GM23338 (cell line): ENCODE results near the gene MUC5B.

Experiments
- CREB1 ChIP-seq: fragments of 250-450 bp; sonication (Bioruptor Pico); IDR thresholded peaks from 2 replicates; pipeline ENCODE4 v1.5.0; 2020; ENCODE audit warnings: low read depth, mild to moderate bottlenecking, moderate library complexity
- CTCF ChIP-seq, 2 experiments: fragments of 200-600 bp in 1 of 2; sonication (generic) in 1 of 2; conservative IDR thresholded peaks; 2 replicates each; pipeline versions ENCODE4 v1.5.1 to v1.6.1; 2016 to 2017; ENCODE audit warnings: antibody characterized with exemption in 2 of 2, low read depth in 2 of 2, mild to moderate bottlenecking in 2 of 2, moderate library complexity in 1 of 2
- EZH2 ChIP-seq: fragments of 200-600 bp; sonication (generic); IDR thresholded peaks from one replicate; pipeline ENCODE4 v1.8.0; 2017; ENCODE audit warnings: antibody characterized with exemption, mild to moderate bottlenecking, low read depth; ENCODE audit not compliant: unreplicated experiment
- EZH2phosphoT487 ChIP-seq: fragments of 200-600 bp; sonication (generic); IDR thresholded peaks from one replicate; pipeline ENCODE4 v1.8.1; 2018; ENCODE audit warnings: antibody characterized with exemption; ENCODE audit not compliant: unreplicated experiment
- JUNB ChIP-seq: IDR thresholded peaks from one replicate; pipeline ENCODE4 v1.6.1; 2016; ENCODE audit warnings: antibody characterized with exemption; ENCODE audit not compliant: unreplicated experiment
- POLR2AphosphoS5 ChIP-seq: IDR thresholded peaks from 2 replicates; pipeline ENCODE4 v1.6.1; 2016; ENCODE audit warnings: antibody characterized with exemption, low read depth
- REST ChIP-seq: IDR thresholded peaks from one replicate; pipeline ENCODE4 v1.6.1; 2018; ENCODE audit warnings: antibody characterized with exemption; ENCODE audit not compliant: unreplicated experiment
- ZNF114 ChIP-seq: fragments of 250-450 bp; sonication (Bioruptor Pico); IDR thresholded peaks from 2 replicates; pipeline ENCODE4 v1.5.0; 2020; ENCODE audit warnings: mild to moderate bottlenecking, moderate library complexity
- ZNF331 ChIP-seq: fragments of 250-450 bp; sonication (Bioruptor Pico); IDR thresholded peaks from 2 replicates; pipeline ENCODE4 v1.5.0; 2020; ENCODE audit warnings: low read depth, mild to moderate bottlenecking, moderate library complexity
- TF ChIP-seq, protein P1 (sequence below): IDR thresholded peaks from 2 replicates; pipeline ENCODE4 v1.6.1; 2016; ENCODE audit warnings: antibody characterized with exemption

DNA sequence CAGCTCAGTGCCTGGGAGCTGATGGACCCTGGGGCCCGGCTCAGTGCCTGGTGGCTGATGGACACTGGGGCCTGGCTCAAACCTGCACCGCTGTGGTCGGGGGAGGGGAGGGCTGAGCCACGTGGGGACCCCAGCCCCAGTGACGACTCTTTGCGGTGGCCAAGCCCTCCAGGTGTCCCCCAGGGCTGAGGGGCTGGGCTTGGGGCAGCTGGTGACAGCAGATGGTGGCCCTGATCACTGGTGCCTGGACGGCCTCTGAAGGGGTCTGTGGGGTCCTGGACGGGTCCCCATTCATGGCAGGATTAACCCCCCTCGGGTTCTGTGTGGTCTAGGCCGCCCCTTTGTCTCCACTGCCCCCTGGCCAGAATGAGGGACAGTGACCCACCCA is 3.4 kb upstream of the MUC5B start:
- TF ChIP-seq REST (no peak), EZH2phosphoT487 (no peak), CTCF (conservative IDR thresholded peaks at IDR 0.05; ENCODE audit: low read depth in 2 of 2) (no peak), POLR2AphosphoS5 (no peak), JUNB (no peak), EZH2 (no peak), ZNF331 (CRISPR knock-in tag) (no peak), ZNF114 (CRISPR knock-in tag) (no peak), CREB1 (CRISPR knock-in tag) (no peak)
- TF ChIP-seq, protein P1, sequence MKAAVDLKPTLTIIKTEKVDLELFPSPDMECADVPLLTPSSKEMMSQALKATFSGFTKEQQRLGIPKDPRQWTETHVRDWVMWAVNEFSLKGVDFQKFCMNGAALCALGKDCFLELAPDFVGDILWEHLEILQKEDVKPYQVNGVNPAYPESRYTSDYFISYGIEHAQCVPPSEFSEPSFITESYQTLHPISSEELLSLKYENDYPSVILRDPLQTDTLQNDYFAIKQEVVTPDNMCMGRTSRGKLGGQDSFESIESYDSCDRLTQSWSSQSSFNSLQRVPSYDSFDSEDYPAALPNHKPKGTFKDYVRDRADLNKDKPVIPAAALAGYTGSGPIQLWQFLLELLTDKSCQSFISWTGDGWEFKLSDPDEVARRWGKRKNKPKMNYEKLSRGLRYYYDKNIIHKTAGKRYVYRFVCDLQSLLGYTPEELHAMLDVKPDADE: no peak
